Lower leg skin (tissue), 4 donors: ENCODE data around the gene TANGO6. TPM values are rescaled to one million over a fixed set of nuclear protein-coding genes. Genes with fewer than 3 reads are reported as not detected.

Source experiments
- DNase-seq, 2 donors: peaks; one replicate each; pipeline ENCODE4 v3.0.0-alpha.2; 2019; ENCODE audit warnings: low spot score in 2 of 2
- H3K4me3 ChIP-seq: fragments of 200-600 bp; sonication (generic); 2 replicates; pipeline ENCODE4 v1.5.1; 2017; ENCODE audit warnings: mild to moderate bottlenecking, low read depth; ENCODE audit not compliant: poor library complexity, severe bottlenecking
- POLR2A ChIP-seq, 2 donors: fragments of 450-650 bp; IDR thresholded peaks; one replicate each; pipeline ENCODE4 v1.6.1; 2016 to 2017; ENCODE audit warnings: antibody characterized with exemption in 2 of 2, mild to moderate bottlenecking in 1 of 2, moderate library complexity in 1 of 2
- WGBS, 2 donors: methylation state at CpG; one replicate each; pipeline ENCODE4 v1.1.5; 2018; 5-methylcytosine and 5-hydroxymethylcytosine counted together
- intact Hi-C: fragments of 100-400 bp; cut with DNase I; formaldehyde crosslinking; loops from one replicate; pipeline ENCODE4 v1.15.0; 2023; ENCODE audit warnings: low total_unique reads
- total RNA-seq, 4 donors: library from RNA; depleted of rRNA; stranded (reverse); fragments of >200 nt; gene quantifications; one replicate each; pipeline ENCODE4 v1.1.0, GENCODE V29; 2016
- TF ChIP-seq, protein P1 (sequence below), 3 donors: fragments of 450-650 bp; IDR thresholded peaks; one replicate each; pipeline ENCODE4 v1.5.1; 2016; ENCODE audit warnings: antibody characterized with exemption in 3 of 3, mild to moderate bottlenecking in 3 of 3, moderate library complexity in 2 of 3

The TANGO6 gene
- total RNA-seq, 4 donors from 2014 or later = 7.9 to 17.0 (median 8.6) TPM

- 71 to 90% methylated on average over 2 of the region's 2 CpGs for WGBS, 2 donors
- H3K4me3 ChIP-seq = no peak overlapping the region
- no peak for TF ChIP-seq POLR2A (IDR thresholded peaks at IDR 0.05)
- TF ChIP-seq, protein P1, sequence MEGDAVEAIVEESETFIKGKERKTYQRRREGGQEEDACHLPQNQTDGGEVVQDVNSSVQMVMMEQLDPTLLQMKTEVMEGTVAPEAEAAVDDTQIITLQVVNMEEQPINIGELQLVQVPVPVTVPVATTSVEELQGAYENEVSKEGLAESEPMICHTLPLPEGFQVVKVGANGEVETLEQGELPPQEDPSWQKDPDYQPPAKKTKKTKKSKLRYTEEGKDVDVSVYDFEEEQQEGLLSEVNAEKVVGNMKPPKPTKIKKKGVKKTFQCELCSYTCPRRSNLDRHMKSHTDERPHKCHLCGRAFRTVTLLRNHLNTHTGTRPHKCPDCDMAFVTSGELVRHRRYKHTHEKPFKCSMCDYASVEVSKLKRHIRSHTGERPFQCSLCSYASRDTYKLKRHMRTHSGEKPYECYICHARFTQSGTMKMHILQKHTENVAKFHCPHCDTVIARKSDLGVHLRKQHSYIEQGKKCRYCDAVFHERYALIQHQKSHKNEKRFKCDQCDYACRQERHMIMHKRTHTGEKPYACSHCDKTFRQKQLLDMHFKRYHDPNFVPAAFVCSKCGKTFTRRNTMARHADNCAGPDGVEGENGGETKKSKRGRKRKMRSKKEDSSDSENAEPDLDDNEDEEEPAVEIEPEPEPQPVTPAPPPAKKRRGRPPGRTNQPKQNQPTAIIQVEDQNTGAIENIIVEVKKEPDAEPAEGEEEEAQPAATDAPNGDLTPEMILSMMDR (IDR thresholded peaks at IDR 0.05) = no peak
- no peak for DNase-seq
- intact Hi-C loops = no loop called here
Observed at GRCh38 chr16:69017036-69017783, 173.9 kb downstream of the TANGO6 start.

- intact Hi-C loops = no loop called here
- no peak for TF ChIP-seq POLR2A (IDR thresholded peaks at IDR 0.05)
- DNase-seq = no peak
- WGBS, 2 donors = 92 to 95% methylated on average over 1 of the region's 1 CpG
- no peak overlapping the region for H3K4me3 ChIP-seq
Observed at GRCh38 chr16:69019811-69020210, 176.5 kb downstream of the TANGO6 start.

GRCh38 chr16:69029121-69029520 lies 185.8 kb downstream of the TANGO6 start:
- 93 to 96% methylated on average over 2 of the region's 2 CpGs for WGBS, 2 donors
- no peak for DNase-seq
- H3K4me3 ChIP-seq = no peak overlapping the region
- intact Hi-C loops = no loop called here
- TF ChIP-seq, protein P1 (IDR thresholded peaks at IDR 0.05) = no peak
- no peak for TF ChIP-seq POLR2A (IDR thresholded peaks at IDR 0.05)

DNA sequence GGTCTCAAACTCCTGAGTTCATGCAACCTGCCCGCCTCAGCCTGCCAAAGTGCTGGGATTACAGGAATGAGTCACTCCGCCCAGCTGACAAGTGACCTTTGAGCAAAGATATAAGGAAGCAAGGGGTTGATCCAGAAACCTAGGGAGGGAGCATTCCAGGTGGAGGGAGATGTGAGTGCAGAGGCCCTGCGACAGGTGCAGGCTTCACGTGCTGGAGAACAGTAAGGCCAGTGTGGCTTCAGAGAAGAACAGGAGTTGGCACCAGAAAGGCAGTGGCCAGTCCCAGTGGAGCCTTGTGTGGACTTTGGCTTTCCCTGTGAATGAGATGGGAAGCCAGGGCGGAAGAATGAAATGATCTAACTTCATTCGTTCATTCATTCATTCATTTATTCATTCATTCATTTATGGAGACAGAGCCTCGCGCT lies 188.6 kb downstream of the TANGO6 start:
- DNase-seq = peak in 1 of 2 donors; percentile 60
- 91 to 94% methylated on average over 8 of the region's 8 CpGs for WGBS, 2 donors
- no peak for TF ChIP-seq POLR2A (IDR thresholded peaks at IDR 0.05)
- TF ChIP-seq, protein P1 (IDR thresholded peaks at IDR 0.05) = no peak
- H3K4me3 ChIP-seq = no peak overlapping the region
- intact Hi-C loops = no loop called here

- H3K4me3 ChIP-seq = no peak overlapping the region
- peak in 1 of 2 donors; percentile 64 for DNase-seq
- intact Hi-C loops = no loop called here
- WGBS, 2 donors = 90 to 94% methylated on average over 8 of the region's 8 CpGs
- TF ChIP-seq POLR2A (IDR thresholded peaks at IDR 0.05) = no peak
- TF ChIP-seq, protein P1 (IDR thresholded peaks at IDR 0.05) = no peak
Observed at GRCh38 chr16:69033151-69033949, 190.0 kb downstream of the TANGO6 start.

DNA sequence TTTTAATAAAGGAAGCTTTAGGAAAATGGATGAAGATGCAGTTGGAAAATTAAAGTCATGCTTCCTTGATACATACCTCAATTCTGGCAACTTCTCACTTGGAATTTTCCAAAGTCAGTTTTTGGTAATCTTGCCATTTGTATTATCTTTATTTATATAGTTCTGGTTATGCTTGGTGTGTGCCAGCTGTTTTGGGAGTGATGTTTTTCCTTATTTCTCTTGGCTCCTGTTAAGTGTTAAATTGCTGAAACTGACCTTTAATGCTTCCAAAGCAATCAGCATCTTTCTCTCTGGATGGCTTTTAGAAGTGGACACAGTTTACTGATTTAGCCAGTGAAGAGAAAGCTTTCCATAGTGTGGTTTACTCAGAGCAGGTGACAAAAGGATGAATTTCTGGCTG lies 192.0 kb downstream of the TANGO6 start:
- intact Hi-C loops = no loop called here
- no peak for DNase-seq
- H3K4me3 ChIP-seq = no peak overlapping the region
- TF ChIP-seq, protein P1 (IDR thresholded peaks at IDR 0.05) = no peak
- TF ChIP-seq POLR2A (IDR thresholded peaks at IDR 0.05) = no peak
